Measurements from ENCODE around the gene PKN3.
"Not testable (repeated sequence)": the region's sequence is repeated elsewhere in the genome, so short reads cannot be mapped to it uniquely, and the experiment has no call there.

Gene PKN3

GRCh38 chr9:128693738-128694137 is 8.6 kb upstream of the PKN3 start:
- DNase-seq (ENCODE audit: low read depth, low spot score), result not testable (repeated sequence)

- no peak for DNase-seq (ENCODE audit: low read depth, low spot score)
Observed at GRCh38 chr9:128694344-128694743, 8.0 kb upstream of the PKN3 start.

- no peak for DNase-seq (ENCODE audit: low read depth, low spot score)
Observed at GRCh38 chr9:128696923-128697707, 5.2 kb upstream of the PKN3 start.

GRCh38 chr9:128699096-128699795 is 3.1 kb upstream of the PKN3 start:
- not testable (repeated sequence) for DNase-seq (ENCODE audit: low read depth, low spot score)

- no peak for DNase-seq (ENCODE audit: low read depth, low spot score)
Observed at GRCh38 chr9:128701227-128701854, 962 bp upstream of the PKN3 start.

GRCh38 chr9:128702949-128703615 is 779 bp downstream of the PKN3 start:
- no peak for DNase-seq (ENCODE audit: low read depth, low spot score)

- DNase-seq (ENCODE audit: low read depth, low spot score), result no peak
Observed at GRCh38 chr9:128703616-128704355, 1.5 kb downstream of the PKN3 start.

GRCh38 chr9:128704356-128704670 is 2.0 kb downstream of the PKN3 start:
- DNase-seq (ENCODE audit: low read depth, low spot score), result no peak

- DNase-seq (ENCODE audit: low read depth, low spot score), result no peak
Observed at GRCh38 chr9:128705051-128705965, 3.0 kb downstream of the PKN3 start.

GRCh38 chr9:128706045-128706444 is 3.7 kb downstream of the PKN3 start:
- no peak for DNase-seq (ENCODE audit: low read depth, low spot score)

GRCh38 chr9:128706671-128707381 is 4.5 kb downstream of the PKN3 start:
- no peak for DNase-seq (ENCODE audit: low read depth, low spot score)

- no peak for DNase-seq (ENCODE audit: low read depth, low spot score)
Observed at GRCh38 chr9:128707446-128707845, 5.1 kb downstream of the PKN3 start.

GRCh38 chr9:128712451-128713410 is 10.4 kb downstream of the PKN3 start:
- DNase-seq (ENCODE audit: low read depth, low spot score), result no peak

GRCh38 chr9:128713411-128713780 is 11.1 kb downstream of the PKN3 start:
- DNase-seq (ENCODE audit: low read depth, low spot score), result no peak

GRCh38 chr9:128713941-128714573 is 11.8 kb downstream of the PKN3 start:
- DNase-seq (ENCODE audit: low read depth, low spot score), result no peak

GRCh38 chr9:128714586-128715435 is 12.5 kb downstream of the PKN3 start:
- DNase-seq (ENCODE audit: low read depth, low spot score), result no peak

GRCh38 chr9:128715436-128715750 is 13.1 kb downstream of the PKN3 start:
- no peak for DNase-seq (ENCODE audit: low read depth, low spot score)
